ENCODE results near the gene THOC2.
"Not testable (repeated sequence)": the region's sequence is repeated elsewhere in the genome, so short reads cannot be mapped to it uniquely, and the experiment has no call there.

The THOC2 gene

GRCh38 chrX:123732670-123733363, at the start of gene THOC2:
Gene THOC2 (minus strand): TSS chrX:123733052. CDS start chrX:123733022, 30 bp downstream.
- DNase-seq (ENCODE audit: low spot score), result peak; percentile 87

- DNase-seq (ENCODE audit: low spot score), result not testable (repeated sequence)
Observed at GRCh38 chrX:123781786-123782185, 48.9 kb upstream of the THOC2 start.

GRCh38 chrX:123779908-123780396, 47.1 kb upstream of the THOC2 start:
- no peak for DNase-seq (ENCODE audit: low spot score)

GRCh38 chrX:123773258-123773988, 40.6 kb upstream of the THOC2 start:
- no peak for DNase-seq (ENCODE audit: low spot score)

- DNase-seq (ENCODE audit: low spot score), result no peak
Observed at GRCh38 chrX:123771449-123772064, 38.7 kb upstream of the THOC2 start.

GRCh38 chrX:123764967-123765871, 32.4 kb upstream of the THOC2 start:
- peak; percentile 66 for DNase-seq (ENCODE audit: low spot score)

GRCh38 chrX:123759849-123760248, 27.0 kb upstream of the THOC2 start:
- not testable (repeated sequence) for DNase-seq (ENCODE audit: low spot score)

GRCh38 chrX:123757794-123758193, 24.9 kb upstream of the THOC2 start:
- not testable (repeated sequence) for DNase-seq (ENCODE audit: low spot score)

GRCh38 chrX:123756320-123756719, 23.5 kb upstream of the THOC2 start:
- no peak for DNase-seq (ENCODE audit: low spot score)

- no peak for DNase-seq (ENCODE audit: low spot score)
Observed at GRCh38 chrX:123755107-123755506, 22.3 kb upstream of the THOC2 start.

- no peak for DNase-seq (ENCODE audit: low spot score)
Observed at GRCh38 chrX:123753656-123754350, 21.0 kb upstream of the THOC2 start.

GRCh38 chrX:123749643-123750042, 16.8 kb upstream of the THOC2 start:
- no peak for DNase-seq (ENCODE audit: low spot score)

- DNase-seq (ENCODE audit: low spot score), result no peak
Observed at GRCh38 chrX:123745511-123745910, 12.7 kb upstream of the THOC2 start.

GRCh38 chrX:123743312-123743711, 10.5 kb upstream of the THOC2 start:
- DNase-seq (ENCODE audit: low spot score), result no peak

GRCh38 chrX:123742440-123742839, 9.6 kb upstream of the THOC2 start:
- DNase-seq (ENCODE audit: low spot score), result no peak

- DNase-seq (ENCODE audit: low spot score), result no peak
Observed at GRCh38 chrX:123740536-123740935, 7.7 kb upstream of the THOC2 start.

- DNase-seq (ENCODE audit: low spot score), result peak; percentile 5
Observed at GRCh38 chrX:123740006-123740405, 7.2 kb upstream of the THOC2 start.

GRCh38 chrX:123739474-123739873, 6.6 kb upstream of the THOC2 start:
- no peak for DNase-seq (ENCODE audit: low spot score)

GRCh38 chrX:123738378-123738940, 5.6 kb upstream of the THOC2 start:
- DNase-seq (ENCODE audit: low spot score), result no peak

- no peak for DNase-seq (ENCODE audit: low spot score)
Observed at GRCh38 chrX:123736333-123736921, 3.6 kb upstream of the THOC2 start.
